ENCODE data around the gene CDH26.

The CDH26 gene

GRCh38 chr20:60050193-60050947 lies 92.1 kb downstream of the CDH26 start:
- no peak for DNase-seq

GRCh38 chr20:60051911-60052310 lies 93.7 kb downstream of the CDH26 start:
- DNase-seq: no peak

- DNase-seq: no peak
Observed at GRCh38 chr20:60052322-60052721, 94.1 kb downstream of the CDH26 start.

- no peak for DNase-seq
Observed at GRCh38 chr20:60053125-60053817, 95.0 kb downstream of the CDH26 start.

- no peak for DNase-seq
Observed at GRCh38 chr20:60053818-60054190, 95.6 kb downstream of the CDH26 start.

- DNase-seq: no peak
Observed at GRCh38 chr20:60054716-60055634, 96.8 kb downstream of the CDH26 start.

GRCh38 chr20:60055740-60056139 lies 97.5 kb downstream of the CDH26 start:
- no peak for DNase-seq

GRCh38 chr20:60056407-60057122 lies 98.3 kb downstream of the CDH26 start:
- no peak for DNase-seq

- DNase-seq: peak; percentile 42
Observed at GRCh38 chr20:60057123-60057865, 99.1 kb downstream of the CDH26 start.

- DNase-seq: no peak
Observed at GRCh38 chr20:60057866-60058807, 99.9 kb downstream of the CDH26 start.

- DNase-seq: no peak
Observed at GRCh38 chr20:60058879-60059278, 100.7 kb downstream of the CDH26 start.

GRCh38 chr20:60060006-60060557 lies 101.9 kb downstream of the CDH26 start:
- DNase-seq: no peak

- DNase-seq: no peak
Observed at GRCh38 chr20:60060593-60060992, 102.4 kb downstream of the CDH26 start.

- no peak for DNase-seq
Observed at GRCh38 chr20:60062431-60063047, 104.3 kb downstream of the CDH26 start.

GRCh38 chr20:60063048-60063451 lies 104.8 kb downstream of the CDH26 start:
- no peak for DNase-seq

GRCh38 chr20:60063739-60064380 lies 105.6 kb downstream of the CDH26 start:
- DNase-seq: no peak

All from activated CD4-positive, alpha-beta T cell treated with anti-CD3 and anti-CD28 coated beads for 1 hour (primary cell).